GM21360 (cell line): ENCODE measurements around the gene FGF3.
"Not testable (repeated sequence)": the region's sequence is repeated elsewhere in the genome, so short reads cannot be mapped to it uniquely, and the experiment has no call there.

Experiments
- ATAC-seq: cut with Tn5 transposase; IDR thresholded peaks from one replicate; pipeline ENCODE4 v1.9.1; 2021; ENCODE audit warnings: mild to moderate bottlenecking, moderate library complexity; ENCODE audit not compliant: unreplicated experiment

The FGF3 gene

GRCh38 chr11:69774354-69775162 is 44.7 kb downstream of the FGF3 start:
- no peak for ATAC-seq

- no peak for ATAC-seq
Observed at GRCh38 chr11:69773626-69774353, 45.4 kb downstream of the FGF3 start.

GRCh38 chr11:69771466-69771865 is 47.8 kb downstream of the FGF3 start:
- no peak for ATAC-seq

GRCh38 chr11:69770540-69770939 is 48.7 kb downstream of the FGF3 start:
- ATAC-seq, result no peak

DNA sequence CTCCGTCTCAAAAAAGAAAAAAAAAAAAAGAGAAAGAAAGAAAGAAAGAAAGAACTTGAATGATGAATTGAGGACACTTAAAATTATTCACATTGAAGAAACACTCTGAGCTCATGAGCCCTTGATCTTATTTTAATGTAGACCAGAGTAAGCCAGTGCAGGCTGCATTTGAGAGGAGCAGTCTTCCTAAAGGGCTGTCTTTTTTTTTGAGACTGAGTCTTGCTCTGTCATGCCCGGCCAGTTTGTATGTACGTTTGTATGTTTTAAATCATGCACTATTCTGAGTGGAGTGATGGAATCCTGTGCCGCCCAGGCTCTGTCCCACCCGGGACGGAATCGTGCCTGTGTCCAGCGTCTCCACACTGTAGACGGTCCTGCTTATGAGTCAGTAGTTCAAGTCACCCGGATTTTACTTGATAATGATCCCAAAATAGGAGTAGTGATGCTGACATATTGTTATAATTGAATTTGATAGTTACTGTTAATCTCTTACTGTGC is 53.7 kb downstream of the FGF3 start:
- ATAC-seq, result no peak

GRCh38 chr11:69764918-69765317 is 54.3 kb downstream of the FGF3 start:
- ATAC-seq, result not testable (repeated sequence)

- ATAC-seq, result no peak
Observed at GRCh38 chr11:69760319-69760718, 58.9 kb downstream of the FGF3 start.
